HTR-8/SVneo (cell line): ENCODE results near the gene TGFBR1.
"Not testable (repeated sequence)": the region's sequence is repeated elsewhere in the genome, so short reads cannot be mapped to it uniquely, and the experiment has no call there.

Experiments used
- DNase-seq: peaks from one replicate; pipeline ENCODE4 v3.0.0; 2011; ENCODE audit warnings: low spot score, mixed read lengths; ENCODE audit not compliant: insufficient read length
- FAIRE-seq: peaks from 2 replicates; lab custom pipeline; 2011; peaks lifted over from hg19 to GRCh38; lab: Jason Lieb, UNC

TGFBR1 gene

GRCh38 chr9:99182356-99182755, 77.4 kb downstream of the TGFBR1 start:
- DNase-seq (no peak), FAIRE-seq (no peak)

GRCh38 chr9:99183616-99184015, 78.7 kb downstream of the TGFBR1 start:
- FAIRE-seq (no peak), DNase-seq (no peak)

GRCh38 chr9:99184110-99184474, 79.2 kb downstream of the TGFBR1 start:
- DNase-seq (no peak), FAIRE-seq (no peak)

- FAIRE-seq (no peak), DNase-seq (peak; percentile 67)
Measured at GRCh38 chr9:99184475-99185347, 79.8 kb downstream of the TGFBR1 start.

- no peak for FAIRE-seq
Measured at GRCh38 chr9:99185348-99185632, 80.4 kb downstream of the TGFBR1 start.

GRCh38 chr9:99185934-99186333, 81.0 kb downstream of the TGFBR1 start:
- FAIRE-seq = no peak

More at GRCh38 chr9:99185348-99185632, 80.4 kb downstream of the TGFBR1 start:
- no peak for DNase-seq

GRCh38 chr9:99187311-99187710, 82.4 kb downstream of the TGFBR1 start:
- DNase-seq (no peak), FAIRE-seq (no peak)

More at GRCh38 chr9:99185934-99186333, 81.0 kb downstream of the TGFBR1 start:
- DNase-seq = no peak

GRCh38 chr9:99189186-99189585, 84.3 kb downstream of the TGFBR1 start:
- no peak for FAIRE-seq
- DNase-seq = no peak

GRCh38 chr9:99189887-99190596, 85.1 kb downstream of the TGFBR1 start:
- no peak for DNase-seq
- no peak for FAIRE-seq

GRCh38 chr9:99190597-99191283, 85.8 kb downstream of the TGFBR1 start:
- DNase-seq (no peak), FAIRE-seq (no peak)

GRCh38 chr9:99192786-99193465, 88.0 kb downstream of the TGFBR1 start:
- no peak for DNase-seq
- no peak for FAIRE-seq

GRCh38 chr9:99193466-99193821, 88.5 kb downstream of the TGFBR1 start:
- no peak for DNase-seq
- no peak for FAIRE-seq

GRCh38 chr9:99196484-99196883, 91.6 kb downstream of the TGFBR1 start:
- not testable (repeated sequence) for FAIRE-seq, DNase-seq

- no peak for FAIRE-seq
- no peak for DNase-seq
Measured at GRCh38 chr9:99197124-99197630, 92.3 kb downstream of the TGFBR1 start.

GRCh38 chr9:99197987-99198386, 93.1 kb downstream of the TGFBR1 start:
- DNase-seq (no peak), FAIRE-seq (no peak)

- FAIRE-seq = no peak
- DNase-seq = no peak
Measured at GRCh38 chr9:99199938-99200539, 95.1 kb downstream of the TGFBR1 start.

- DNase-seq (no peak), FAIRE-seq (no peak)
Measured at GRCh38 chr9:99201603-99202002, 96.7 kb downstream of the TGFBR1 start.
